A549 treated with CpdA at 1 μM for 4 hours (cell line): ENCODE measurements around the gene PCDHB9. TPM values are rescaled to one million over a fixed set of nuclear protein-coding genes. Genes with fewer than 3 reads are reported as not detected.

Experiments used
- total RNA-seq: library from RNA; stranded (reverse); fragments of 200-300 nt; extraction: Qiagen RNA extraction; gene quantifications from 5 replicates; pipeline ENCODE4 v1.2.3, GENCODE V29; 2022; ENCODE audit warnings: low read depth

Gene PCDHB9
- total RNA-seq: 0.01 to 0.03 TPM in 2 of 5 replicates, not detected in the others

GRCh38 chr5:141186897-141187512 lies at the start of gene PCDHB9:
PCDHB9 (plus strand) TSS chr5:141187161; CDS start chr5:141187319, 158 bp downstream.

GRCh38 chr5:141149812-141150211 lies 37.1 kb upstream of the PCDHB9 start, which contains the start of gene PCDHB6:
PCDHB6 (plus strand) TSS chr5:141150057; CDS start chr5:141150258, 201 bp downstream.

GRCh38 chr5:141172381-141173204 lies 14.4 kb upstream of the PCDHB9 start, which contains the start of gene PCDHB7:
PCDHB7 (plus strand) TSS chr5:141172644; CDS start chr5:141172836, 192 bp downstream.

GRCh38 chr5:141177577-141178191 lies 9.3 kb upstream of the PCDHB9 start, which contains the start of gene PCDHB8:
PCDHB8 (plus strand) TSS chr5:141177790; CDS start chr5:141178035, 245 bp downstream.

GRCh38 chr5:141182248-141182647 lies 4.7 kb upstream of the PCDHB9 start, which contains the start of gene PCDHB16:
PCDHB16 (plus strand) TSS chr5:141182387; CDS start chr5:141182560, 173 bp downstream.

GRCh38 chr5:141192110-141192725 lies 5.3 kb downstream of the PCDHB9 start, which contains the start of gene PCDHB10:
PCDHB10 (plus strand) TSS chr5:141192353; CDS start chr5:141192553, 200 bp downstream.

GRCh38 chr5:141199359-141200235 lies 12.6 kb downstream of the PCDHB9 start, which contains the start of gene PCDHB11:
PCDHB11 (plus strand) TSS chr5:141199627; CDS start chr5:141199775, 148 bp downstream.

GRCh38 chr5:141208478-141208877 lies 21.5 kb downstream of the PCDHB9 start, which contains the start of gene PCDHB12:
PCDHB12 (plus strand) TSS chr5:141208719; CDS start chr5:141208908, 189 bp downstream.

GRCh38 chr5:141213656-141214339 lies 26.8 kb downstream of the PCDHB9 start, which contains the start of gene PCDHB13:
PCDHB13 (plus strand) TSS chr5:141213919; CDS start chr5:141214124, 205 bp downstream.

GRCh38 chr5:141223112-141223783 lies 36.3 kb downstream of the PCDHB9 start, which contains the start of gene PCDHB14:
PCDHB14 (plus strand) TSS chr5:141223343; CDS start chr5:141223506, 163 bp downstream.

Other genes with a start within 250 kb of the PCDHB9 start
- 2.3 to 4.8 TPM (median 2.6 TPM) in 5 replicates for gene PCDHAC2, start 220.7 kb upstream of the PCDHB9 start, total RNA-seq
- gene PCDHB1, start 135.8 kb upstream of the PCDHB9 start, total RNA-seq: not detected in 5 replicates
- 2.7 to 5.4 TPM (median 3.7 TPM) in 5 replicates for gene PCDHB2, start 92.5 kb upstream of the PCDHB9 start, total RNA-seq
- gene PCDHB3, start 86.7 kb upstream of the PCDHB9 start, total RNA-seq: 0.02 to 0.06 TPM (median 0.05 TPM) in 3 of 5 replicates, not detected in the others
- 0.03 to 0.09 TPM (median 0.06 TPM) in 4 of 5 replicates, not detected in the other for gene PCDHB4, start 65.3 kb upstream of the PCDHB9 start, total RNA-seq
- gene PCDHB5, start 52.0 kb upstream of the PCDHB9 start, total RNA-seq: 1.2 to 1.9 TPM (median 1.5 TPM) in 5 replicates
- gene PCDHB6, start 37.1 kb upstream of the PCDHB9 start, total RNA-seq: 0.89 to 1.2 TPM (median 1.1 TPM) in 5 replicates
- 0.01 TPM in 1 of 5 replicates, not detected in the others for gene PCDHB7, start 14.5 kb upstream of the PCDHB9 start, total RNA-seq
- gene PCDHB8, start 9.4 kb upstream of the PCDHB9 start, total RNA-seq: 0.24 to 0.42 TPM (median 0.37 TPM) in 5 replicates
- 0.05 to 0.10 TPM (median 0.08 TPM) in 4 of 5 replicates, not detected in the other for gene PCDHB16, start 4.8 kb upstream of the PCDHB9 start, total RNA-seq
- 0.03 to 0.06 TPM in 2 of 5 replicates, not detected in the others for gene PCDHB10, start 5.2 kb downstream of the PCDHB9 start, total RNA-seq
- gene PCDHB11, start 12.5 kb downstream of the PCDHB9 start, total RNA-seq: 0.06 to 0.14 TPM (median 0.09 TPM) in 5 replicates
- 0.07 TPM in 1 of 5 replicates, not detected in the others for gene PCDHB12, start 21.6 kb downstream of the PCDHB9 start, total RNA-seq
- 0.02 to 0.08 TPM (median 0.07 TPM) in 5 replicates for gene PCDHB13, start 26.8 kb downstream of the PCDHB9 start, total RNA-seq
- 0.06 to 0.13 TPM (median 0.09 TPM) in 5 replicates for gene PCDHB14, start 36.2 kb downstream of the PCDHB9 start, total RNA-seq
- gene PCDHB15, start 58.2 kb downstream of the PCDHB9 start, total RNA-seq: 0.05 to 0.07 TPM (median 0.06 TPM) in 4 of 5 replicates, not detected in the other
- gene SLC25A2, start 116.9 kb downstream of the PCDHB9 start, total RNA-seq: not detected in 5 replicates
- 66.8 to 81.4 TPM (median 74.0 TPM) in 5 replicates for gene TAF7, start 133.6 kb downstream of the PCDHB9 start, total RNA-seq
- gene PCDHGA1, start 143.4 kb downstream of the PCDHB9 start, total RNA-seq: 0.27 to 0.49 TPM (median 0.31 TPM) in 5 replicates
- gene PCDHGA2, start 151.6 kb downstream of the PCDHB9 start, total RNA-seq: 0.44 to 0.73 TPM (median 0.59 TPM) in 5 replicates
- 0.05 to 0.09 TPM in 2 of 5 replicates, not detected in the others for gene PCDHGA3, start 156.7 kb downstream of the PCDHB9 start, total RNA-seq
- gene PCDHGB1, start 162.9 kb downstream of the PCDHB9 start, total RNA-seq: 1.0 to 2.1 TPM (median 1.9 TPM) in 5 replicates
- gene PCDHGA4, start 167.9 kb downstream of the PCDHB9 start, total RNA-seq: 0.08 to 0.20 TPM (median 0.10 TPM) in 5 replicates
- 0.07 to 0.19 TPM (median 0.17 TPM) in 5 replicates for gene PCDHGB2, start 172.8 kb downstream of the PCDHB9 start, total RNA-seq
- 0.11 to 0.17 TPM (median 0.15 TPM) in 5 replicates for gene PCDHGA5, start 177.0 kb downstream of the PCDHB9 start, total RNA-seq
- gene PCDHGB3, start 183.1 kb downstream of the PCDHB9 start, total RNA-seq: 0.15 to 0.35 TPM (median 0.20 TPM) in 5 replicates
- gene PCDHGA6, start 186.7 kb downstream of the PCDHB9 start, total RNA-seq: 0.13 to 0.28 TPM (median 0.22 TPM) in 5 replicates
- 0.72 to 1.3 TPM (median 0.96 TPM) in 5 replicates for gene PCDHGA7, start 195.6 kb downstream of the PCDHB9 start, total RNA-seq
- 0.66 to 1.0 TPM (median 0.73 TPM) in 5 replicates for gene PCDHGB4, start 200.5 kb downstream of the PCDHB9 start, total RNA-seq
- 0.02 TPM in 2 of 5 replicates, not detected in the others for gene PCDHGA8, start 205.5 kb downstream of the PCDHB9 start, total RNA-seq
- 1.9 to 2.8 TPM (median 2.4 TPM) in 5 replicates for gene PCDHGB5, start 210.8 kb downstream of the PCDHB9 start, total RNA-seq
- 0.06 to 0.14 TPM (median 0.08 TPM) in 3 of 5 replicates, not detected in the others for gene PCDHGA9, start 215.6 kb downstream of the PCDHB9 start, total RNA-seq
- 0.06 to 0.12 TPM (median 0.09 TPM) in 4 of 5 replicates, not detected in the other for gene PCDHGB6, start 220.9 kb downstream of the PCDHB9 start, total RNA-seq
- gene PCDHGA10, start 225.8 kb downstream of the PCDHB9 start, total RNA-seq: 0.01 TPM in 1 of 5 replicates, not detected in the others
- gene PCDHGB7, start 230.5 kb downstream of the PCDHB9 start, total RNA-seq: 0.03 to 0.16 TPM (median 0.07 TPM) in 5 replicates
- 0.02 TPM in 1 of 5 replicates, not detected in the others for gene PCDHGA11, start 233.9 kb downstream of the PCDHB9 start, total RNA-seq
- 0.02 TPM in 1 of 5 replicates, not detected in the others for gene PCDHGA12, start 243.3 kb downstream of the PCDHB9 start, total RNA-seq